ENCODE measurements around the gene CARD9.

CARD9 gene

DNA sequence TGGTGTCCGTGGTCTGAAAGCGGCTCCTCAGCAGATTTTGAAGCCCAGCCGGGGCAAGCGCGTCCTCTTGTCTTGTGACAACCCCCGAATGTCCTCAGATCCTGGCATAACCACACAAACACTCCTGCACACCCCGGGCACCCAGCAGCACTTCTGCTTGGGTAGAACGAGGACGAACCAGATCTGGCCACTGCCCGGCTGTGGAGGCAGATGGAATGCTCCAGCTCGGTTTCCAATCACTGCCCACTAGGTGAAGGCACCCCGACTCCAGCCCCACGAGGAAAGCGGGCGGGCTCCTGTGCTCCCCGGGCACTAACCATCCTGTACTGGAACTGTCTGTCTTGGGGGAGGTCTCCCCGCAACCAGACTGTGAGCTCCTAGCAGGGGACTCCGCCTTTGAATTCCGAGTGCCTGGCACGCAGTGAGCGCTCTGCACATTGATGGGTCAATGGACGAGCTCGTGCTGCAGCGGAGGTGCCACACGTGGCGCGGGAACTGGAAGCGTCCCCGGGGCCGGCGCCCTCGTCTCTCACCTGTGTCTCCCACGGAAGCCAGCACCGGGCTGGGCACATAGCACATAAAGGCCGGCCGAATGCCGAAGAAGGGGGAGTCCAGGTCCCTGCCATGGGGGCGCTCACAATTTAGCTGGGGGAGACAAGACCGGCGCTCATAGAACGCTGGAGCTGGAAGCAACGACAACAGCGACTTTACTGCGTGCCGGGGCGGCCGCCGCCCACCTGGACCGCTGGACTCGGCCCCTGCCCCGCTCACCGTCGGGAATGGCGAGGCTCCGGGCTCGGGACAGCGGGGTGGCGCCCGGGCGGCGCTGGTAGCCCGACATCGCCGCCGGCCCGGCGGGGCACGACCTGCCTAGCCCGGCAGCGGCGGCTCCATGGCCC, 36.3 kb upstream of the CARD9 start (continued):
- no peak for TF ChIP-seq OSR2 (tag by site-specific recombination; IDR thresholded peaks at IDR 0.05)
- no peak for TF ChIP-seq ZNF239 (tag by site-specific recombination; IDR thresholded peaks at IDR 0.05)
- 0 out of 2 replicates have a peak, but pooled peaks have one; percentile 16 for TF ChIP-seq ZNF10 (tag by site-specific recombination; IDR thresholded peaks at IDR 0.05)
- TF ChIP-seq ZNF585B (tag by site-specific recombination; IDR thresholded peaks at IDR 0.05) = no peak
- no peak for TF ChIP-seq ZNF248 (tag by site-specific recombination; IDR thresholded peaks at IDR 0.05)
- TF ChIP-seq, protein P1, sequence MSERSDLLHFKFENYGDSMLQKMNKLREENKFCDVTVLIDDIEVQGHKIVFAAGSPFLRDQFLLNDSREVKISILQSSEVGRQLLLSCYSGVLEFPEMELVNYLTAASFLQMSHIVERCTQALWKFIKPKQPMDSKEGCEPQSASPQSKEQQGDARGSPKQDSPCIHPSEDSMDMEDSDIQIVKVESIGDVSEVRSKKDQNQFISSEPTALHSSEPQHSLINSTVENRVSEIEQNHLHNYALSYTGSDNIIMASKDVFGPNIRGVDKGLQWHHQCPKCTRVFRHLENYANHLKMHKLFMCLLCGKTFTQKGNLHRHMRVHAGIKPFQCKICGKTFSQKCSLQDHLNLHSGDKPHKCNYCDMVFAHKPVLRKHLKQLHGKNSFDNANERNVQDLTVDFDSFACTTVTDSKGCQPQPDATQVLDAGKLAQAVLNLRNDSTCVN (tag by site-specific recombination; optimal IDR thresholded peaks at IDR 0.05) = peak; percentile 51
- no peak for TF ChIP-seq ZNF211 (tag by site-specific recombination; IDR thresholded peaks at IDR 0.05; ENCODE audit: low read depth)
- no peak for TF ChIP-seq REPIN1 (tag by site-specific recombination; IDR thresholded peaks at IDR 0.05; ENCODE audit: low read depth)
- TF ChIP-seq ZNF776 (tag by site-specific recombination; IDR thresholded peaks at IDR 0.05; ENCODE audit: borderline replicate concordance) = no peak
- no peak for TF ChIP-seq KLF10 (tag by site-specific recombination; IDR thresholded peaks at IDR 0.05)
- TF ChIP-seq, protein P2, sequence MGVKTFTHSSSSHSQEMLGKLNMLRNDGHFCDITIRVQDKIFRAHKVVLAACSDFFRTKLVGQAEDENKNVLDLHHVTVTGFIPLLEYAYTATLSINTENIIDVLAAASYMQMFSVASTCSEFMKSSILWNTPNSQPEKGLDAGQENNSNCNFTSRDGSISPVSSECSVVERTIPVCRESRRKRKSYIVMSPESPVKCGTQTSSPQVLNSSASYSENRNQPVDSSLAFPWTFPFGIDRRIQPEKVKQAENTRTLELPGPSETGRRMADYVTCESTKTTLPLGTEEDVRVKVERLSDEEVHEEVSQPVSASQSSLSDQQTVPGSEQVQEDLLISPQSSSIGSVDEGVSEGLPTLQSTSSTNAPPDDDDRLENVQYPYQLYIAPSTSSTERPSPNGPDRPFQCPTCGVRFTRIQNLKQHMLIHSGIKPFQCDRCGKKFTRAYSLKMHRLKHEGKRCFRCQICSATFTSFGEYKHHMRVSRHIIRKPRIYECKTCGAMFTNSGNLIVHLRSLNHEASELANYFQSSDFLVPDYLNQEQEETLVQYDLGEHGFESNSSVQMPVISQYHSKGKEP (tag by site-specific recombination; IDR thresholded peaks at IDR 0.05) = no peak
- no peak for TF ChIP-seq ZSCAN30 (tag by site-specific recombination; IDR thresholded peaks at IDR 0.05)
- no peak for TF ChIP-seq GFI1B (tag by site-specific recombination; IDR thresholded peaks at IDR 0.05)
- TF ChIP-seq ZNF785 (tag by site-specific recombination; IDR thresholded peaks at IDR 0.05) = no peak
- TF ChIP-seq ZBTB1 (tag by site-specific recombination; IDR thresholded peaks at IDR 0.05) = no peak
- no peak for TF ChIP-seq SP3 (tag by site-specific recombination; IDR thresholded peaks at IDR 0.05)
- no peak for TF ChIP-seq ZNF624 (tag by site-specific recombination; IDR thresholded peaks at IDR 0.05)
- TF ChIP-seq, protein P3, sequence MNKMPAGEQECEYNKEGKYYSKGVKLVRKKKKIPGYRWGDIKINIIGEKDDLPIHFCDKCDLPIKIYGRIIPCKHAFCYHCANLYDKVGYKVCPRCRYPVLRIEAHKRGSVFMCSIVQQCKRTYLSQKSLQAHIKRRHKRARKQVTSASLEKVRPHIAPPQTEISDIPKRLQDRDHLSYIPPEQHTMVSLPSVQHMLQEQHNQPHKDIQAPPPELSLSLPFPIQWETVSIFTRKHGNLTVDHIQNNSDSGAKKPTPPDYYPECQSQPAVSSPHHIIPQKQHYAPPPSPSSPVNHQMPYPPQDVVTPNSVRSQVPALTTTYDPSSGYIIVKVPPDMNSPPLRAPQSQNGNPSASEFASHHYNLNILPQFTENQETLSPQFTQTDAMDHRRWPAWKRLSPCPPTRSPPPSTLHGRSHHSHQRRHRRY (tag by site-specific recombination; IDR thresholded peaks at IDR 0.05) = no peak
- TF ChIP-seq, protein P4, sequence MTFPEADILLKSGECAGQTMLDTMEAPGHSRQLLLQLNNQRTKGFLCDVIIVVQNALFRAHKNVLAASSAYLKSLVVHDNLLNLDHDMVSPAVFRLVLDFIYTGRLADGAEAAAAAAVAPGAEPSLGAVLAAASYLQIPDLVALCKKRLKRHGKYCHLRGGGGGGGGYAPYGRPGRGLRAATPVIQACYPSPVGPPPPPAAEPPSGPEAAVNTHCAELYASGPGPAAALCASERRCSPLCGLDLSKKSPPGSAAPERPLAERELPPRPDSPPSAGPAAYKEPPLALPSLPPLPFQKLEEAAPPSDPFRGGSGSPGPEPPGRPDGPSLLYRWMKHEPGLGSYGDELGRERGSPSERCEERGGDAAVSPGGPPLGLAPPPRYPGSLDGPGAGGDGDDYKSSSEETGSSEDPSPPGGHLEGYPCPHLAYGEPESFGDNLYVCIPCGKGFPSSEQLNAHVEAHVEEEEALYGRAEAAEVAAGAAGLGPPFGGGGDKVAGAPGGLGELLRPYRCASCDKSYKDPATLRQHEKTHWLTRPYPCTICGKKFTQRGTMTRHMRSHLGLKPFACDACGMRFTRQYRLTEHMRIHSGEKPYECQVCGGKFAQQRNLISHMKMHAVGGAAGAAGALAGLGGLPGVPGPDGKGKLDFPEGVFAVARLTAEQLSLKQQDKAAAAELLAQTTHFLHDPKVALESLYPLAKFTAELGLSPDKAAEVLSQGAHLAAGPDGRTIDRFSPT (tag by site-specific recombination; IDR thresholded peaks at IDR 0.05) = 0 out of 2 replicates have a peak, but pooled peaks have one; percentile 27
- TF ChIP-seq, protein P5, sequence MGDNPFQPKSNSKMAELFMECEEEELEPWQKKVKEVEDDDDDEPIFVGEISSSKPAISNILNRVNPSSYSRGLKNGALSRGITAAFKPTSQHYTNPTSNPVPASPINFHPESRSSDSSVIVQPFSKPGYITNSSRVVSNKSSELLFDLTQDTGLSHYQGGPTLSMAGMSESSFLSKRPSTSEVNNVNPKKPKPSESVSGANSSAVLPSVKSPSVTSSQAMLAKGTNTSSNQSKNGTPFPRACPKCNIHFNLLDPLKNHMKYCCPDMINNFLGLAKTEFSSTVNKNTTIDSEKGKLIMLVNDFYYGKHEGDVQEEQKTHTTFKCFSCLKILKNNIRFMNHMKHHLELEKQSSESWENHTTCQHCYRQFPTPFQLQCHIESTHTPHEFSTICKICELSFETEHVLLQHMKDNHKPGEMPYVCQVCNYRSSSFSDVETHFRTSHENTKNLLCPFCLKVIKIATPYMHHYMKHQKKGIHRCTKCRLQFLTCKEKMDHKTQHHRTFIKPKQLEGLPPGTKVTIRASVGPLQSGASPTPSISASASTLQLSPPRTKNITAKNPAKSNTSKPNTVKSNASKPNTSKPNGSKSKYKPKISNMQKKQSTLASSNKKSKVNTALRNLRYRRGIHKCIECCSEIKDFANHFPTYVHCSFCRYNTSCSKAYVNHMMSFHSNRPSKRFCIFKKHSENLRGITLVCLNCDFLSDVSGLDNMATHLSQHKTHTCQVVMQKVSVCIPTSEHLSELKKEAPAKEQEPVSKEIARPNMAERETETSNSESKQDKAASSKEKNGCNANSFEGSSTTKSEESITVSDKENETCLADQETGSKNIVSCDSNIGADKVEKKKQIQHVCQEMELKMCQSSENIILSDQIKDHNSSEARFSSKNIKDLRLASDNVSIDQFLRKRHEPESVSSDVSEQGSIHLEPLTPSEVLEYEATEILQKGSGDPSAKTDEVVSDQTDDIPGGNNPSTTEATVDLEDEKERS (tag by site-specific recombination; IDR thresholded peaks at IDR 0.05) = no peak
- TF ChIP-seq ZNF404 (tag by site-specific recombination; IDR thresholded peaks at IDR 0.05) = no peak
- TF ChIP-seq ZNF274 (IDR thresholded peaks at IDR 0.05; ENCODE audit: low read length) = no peak
- no peak for TF ChIP-seq ZNF274 (tag by site-specific recombination; IDR thresholded peaks at IDR 0.05; ENCODE audit: borderline replicate concordance)
- no peak for TF ChIP-seq ZNF426 (tag by site-specific recombination; IDR thresholded peaks at IDR 0.05)
- no peak for TF ChIP-seq ZNF792 (tag by site-specific recombination; IDR thresholded peaks at IDR 0.05)
- TF ChIP-seq, protein P6, sequence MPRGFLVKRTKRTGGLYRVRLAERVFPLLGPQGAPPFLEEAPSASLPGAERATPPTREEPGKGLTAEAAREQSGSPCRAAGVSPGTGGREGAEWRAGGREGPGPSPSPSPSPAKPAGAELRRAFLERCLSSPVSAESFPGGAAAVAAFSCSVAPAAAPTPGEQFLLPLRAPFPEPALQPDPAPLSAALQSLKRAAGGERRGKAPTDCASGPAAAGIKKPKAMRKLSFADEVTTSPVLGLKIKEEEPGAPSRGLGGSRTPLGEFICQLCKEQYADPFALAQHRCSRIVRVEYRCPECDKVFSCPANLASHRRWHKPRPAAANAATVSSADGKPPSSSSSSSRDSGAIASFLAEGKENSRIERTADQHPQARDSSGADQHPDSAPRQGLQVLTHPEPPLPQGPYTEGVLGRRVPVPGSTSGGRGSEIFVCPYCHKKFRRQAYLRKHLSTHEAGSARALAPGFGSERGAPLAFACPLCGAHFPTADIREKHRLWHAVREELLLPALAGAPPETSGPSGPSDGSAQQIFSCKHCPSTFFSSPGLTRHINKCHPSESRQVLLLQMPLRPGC (tag by site-specific recombination; IDR thresholded peaks at IDR 0.05) = no peak
- TF ChIP-seq ZNF311 (tag by site-specific recombination; IDR thresholded peaks at IDR 0.05; ENCODE audit: borderline replicate concordance) = no peak
- TF ChIP-seq, protein P7, sequence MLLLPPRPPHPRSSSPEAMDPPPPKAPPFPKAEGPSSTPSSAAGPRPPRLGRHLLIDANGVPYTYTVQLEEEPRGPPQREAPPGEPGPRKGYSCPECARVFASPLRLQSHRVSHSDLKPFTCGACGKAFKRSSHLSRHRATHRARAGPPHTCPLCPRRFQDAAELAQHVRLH (tag by site-specific recombination; IDR thresholded peaks at IDR 0.05) = no peak
- TF ChIP-seq ZFHX2 (tag by site-specific recombination; conservative IDR thresholded peaks at IDR 0.05) = no peak

Measured in HEK293 (cell line).